Fibroblast of skin of right quadriceps (primary cell): ENCODE measurements around the gene CDK5R2.
A peak's percentile ranks its signal among the peaks of the same experiment; 100 is the strongest.
"Not testable (repeated sequence)": the region's sequence is repeated elsewhere in the genome, so short reads cannot be mapped to it uniquely, and the experiment has no call there.

Experiments used
- DNase-seq: peaks from one replicate; pipeline ENCODE4 v3.0.0-alpha.2; 2013

The CDK5R2 gene

DNA sequence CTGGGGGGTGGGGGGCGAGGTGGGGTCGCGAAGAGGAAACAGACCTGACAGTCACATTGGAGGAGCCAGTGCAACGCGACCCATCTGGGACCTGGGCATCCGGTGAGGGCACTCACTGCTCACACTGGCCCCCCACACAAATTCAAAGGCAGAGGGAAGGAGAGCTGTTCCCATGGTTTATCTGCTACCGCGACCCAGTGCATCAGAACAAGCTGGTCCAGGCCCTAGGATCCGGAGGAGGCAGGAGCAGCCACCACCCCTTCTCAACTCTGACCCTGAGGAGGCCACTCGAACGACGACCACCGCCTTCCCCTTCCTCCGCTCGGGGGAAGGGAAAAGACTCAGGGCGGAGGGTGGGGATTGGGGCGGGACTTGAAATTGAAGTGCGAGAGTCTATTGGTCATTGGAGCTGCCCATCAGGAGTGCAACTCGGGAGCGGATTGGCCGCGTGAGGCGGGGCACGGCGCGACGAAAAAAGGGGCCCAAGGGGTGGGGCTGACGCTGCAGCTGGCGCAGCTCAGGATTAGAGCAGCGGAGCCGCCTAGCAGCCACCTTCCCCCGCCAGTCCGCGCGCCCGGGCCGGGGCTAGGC, at the start of gene CDK5R2:
Gene CDK5R2 (plus strand): TSS at position 526 of the 591 bp plus-strand sequence. CDS start 155 bp downstream, outside the sequence.
- peak; percentile 77 for DNase-seq

- DNase-seq, result no peak
These were observed 48.7 kb upstream of the CDK5R2 start for GRCh38 chr2:218910741-218911140.

DNA sequence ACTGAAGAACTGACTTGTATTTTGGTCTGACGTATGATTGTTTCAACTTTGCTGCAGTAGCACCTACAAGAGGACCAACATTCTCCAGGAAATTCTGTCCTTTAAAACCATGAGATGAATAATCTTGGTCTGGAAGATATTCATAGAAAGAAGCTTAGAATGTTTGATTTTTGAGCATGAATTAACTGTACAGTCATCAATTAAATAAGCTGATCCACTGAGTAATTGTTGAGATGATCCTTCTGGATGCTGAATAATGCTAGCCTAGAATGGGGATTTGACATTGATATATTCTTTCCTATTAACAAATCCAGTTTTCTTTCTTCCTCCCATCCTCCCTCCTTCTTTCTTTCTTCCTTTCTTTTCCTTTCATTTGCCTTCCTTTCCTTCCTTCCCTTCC, 39.0 kb upstream of the CDK5R2 start:
- no peak for DNase-seq

DNA sequence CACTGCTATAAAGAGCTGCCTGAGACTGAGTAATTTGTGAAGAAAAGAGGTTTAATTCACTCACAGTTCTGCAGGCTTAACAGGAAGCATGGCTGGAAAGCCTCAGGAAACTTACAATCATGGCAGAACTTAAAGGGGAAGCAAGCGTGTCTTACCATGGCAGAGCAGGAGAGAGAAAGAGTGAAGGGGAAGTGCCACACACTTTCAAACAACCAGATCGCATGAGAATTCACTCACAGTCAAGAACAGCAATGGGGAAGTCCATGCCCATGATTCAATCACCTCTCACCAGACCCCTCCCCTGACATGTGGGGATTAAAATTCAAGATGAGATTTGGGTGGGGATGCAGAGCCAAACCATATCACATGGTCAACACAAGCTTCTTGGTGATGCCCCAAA, 34.7 kb upstream of the CDK5R2 start:
- DNase-seq, result no peak

DNA sequence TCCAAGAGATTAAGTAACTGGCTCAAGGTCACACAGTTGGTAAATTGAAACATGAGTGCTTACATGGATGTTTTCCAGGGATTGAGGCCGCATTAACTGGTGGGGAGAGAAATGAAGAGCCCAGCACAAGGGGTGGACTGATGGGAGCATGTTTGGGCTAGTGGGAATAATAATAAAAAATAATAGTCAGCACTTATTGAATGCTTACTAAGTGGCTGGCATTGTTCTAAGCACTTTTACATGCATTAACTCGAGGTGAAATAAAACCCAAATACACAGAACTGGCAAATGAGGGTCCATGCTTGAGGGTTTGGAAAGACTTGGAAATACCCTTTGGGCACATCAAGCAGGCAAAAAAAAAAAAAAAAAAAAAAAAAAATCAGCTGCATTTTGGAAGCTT, 34.0 kb upstream of the CDK5R2 start:
- no peak for DNase-seq

DNA sequence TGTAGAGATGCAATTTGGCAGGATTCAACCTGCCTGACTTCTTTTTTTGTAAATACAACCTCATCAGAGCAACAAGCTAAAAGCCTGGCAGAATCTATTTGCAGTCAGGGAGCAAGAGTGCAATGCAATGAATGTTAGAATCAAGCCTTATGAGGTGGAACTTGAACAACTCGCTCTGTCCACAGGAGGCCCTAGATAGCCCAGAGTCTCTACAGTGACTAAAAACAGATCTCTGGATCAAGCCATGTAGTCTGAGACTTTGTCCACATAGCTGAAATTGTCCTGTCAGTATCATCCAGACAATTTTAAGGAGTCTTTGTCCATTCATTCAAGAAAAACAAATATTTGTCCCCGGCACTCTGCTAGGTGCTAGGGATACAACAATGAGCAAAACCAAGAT, 32.0 kb upstream of the CDK5R2 start:
- no peak for DNase-seq

GRCh38 chr2:218927876-218928275, 31.6 kb upstream of the CDK5R2 start:
- no peak for DNase-seq

DNA sequence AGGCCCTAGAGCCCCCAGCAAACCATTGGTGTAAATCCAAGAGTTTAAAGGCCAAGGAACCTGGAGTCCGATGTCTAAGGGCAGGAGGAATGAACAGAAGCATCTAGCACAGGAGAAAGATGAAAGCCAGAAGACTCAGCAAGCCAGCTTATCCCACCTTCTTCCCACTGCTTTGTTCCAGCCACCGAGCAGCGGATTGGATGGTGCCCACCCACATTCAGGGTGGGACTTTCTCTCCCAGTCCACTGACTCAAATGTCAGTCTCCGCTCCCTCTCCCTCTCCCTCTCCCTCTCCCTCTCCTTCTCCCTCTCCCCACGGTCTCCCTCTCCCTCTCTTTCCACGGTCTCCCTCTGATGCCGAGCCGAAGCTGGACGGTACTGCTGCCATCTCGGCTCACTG, 29.0 kb upstream of the CDK5R2 start:
- DNase-seq, result not testable (repeated sequence)

DNA sequence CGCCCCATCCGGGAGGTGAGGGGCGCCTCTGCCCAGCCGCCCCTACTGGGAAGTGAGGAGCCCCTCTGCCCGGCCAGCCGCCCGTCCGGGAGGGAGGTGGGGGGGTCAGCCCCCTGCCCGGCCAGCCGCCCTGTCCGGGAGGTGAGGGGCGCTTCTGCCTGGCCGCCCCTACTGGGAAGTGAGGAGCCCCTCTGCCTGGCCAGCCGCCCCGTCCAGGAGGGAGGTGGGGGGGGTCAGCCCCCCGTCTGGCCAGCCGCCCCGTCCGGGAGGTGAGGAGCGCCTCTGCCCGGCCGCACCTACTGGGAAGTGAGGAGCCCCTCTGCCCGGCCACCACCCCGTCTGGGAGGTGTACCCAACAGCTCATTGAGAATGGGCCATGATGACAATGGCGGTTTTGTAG, 27.7 kb upstream of the CDK5R2 start:
- not testable (repeated sequence) for DNase-seq

DNA sequence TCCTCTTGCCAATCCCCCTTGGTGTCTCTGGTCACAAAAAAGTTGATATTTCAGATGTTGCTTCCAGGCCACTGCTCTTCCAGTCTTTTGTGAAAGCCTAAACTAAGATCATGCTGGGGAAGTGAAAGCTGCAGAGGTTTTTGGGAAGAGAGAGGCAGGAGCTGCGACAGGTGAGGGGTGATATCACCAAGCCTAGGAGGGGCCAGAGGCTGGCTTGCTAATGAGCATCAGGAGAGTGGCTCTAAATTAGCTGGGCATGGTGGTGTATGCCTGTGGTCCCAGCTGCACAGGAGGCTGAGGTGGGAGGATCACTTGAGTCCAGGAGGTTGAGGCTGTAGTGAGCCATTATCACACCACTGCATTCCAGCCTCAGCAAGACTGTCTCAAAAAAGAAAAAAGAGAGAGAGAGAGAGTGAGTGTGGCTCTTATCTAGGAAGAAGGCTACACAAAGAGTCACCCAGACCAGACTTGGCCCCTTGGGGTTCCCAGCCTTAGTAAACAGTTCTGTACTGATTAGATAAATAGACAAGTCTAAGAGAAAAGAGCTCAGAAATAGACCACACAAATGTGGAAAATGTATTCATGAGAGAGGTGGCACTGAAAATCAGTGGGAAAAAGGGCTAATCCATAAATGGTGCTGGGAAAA, 14.6 kb upstream of the CDK5R2 start:
- no peak for DNase-seq

DNA sequence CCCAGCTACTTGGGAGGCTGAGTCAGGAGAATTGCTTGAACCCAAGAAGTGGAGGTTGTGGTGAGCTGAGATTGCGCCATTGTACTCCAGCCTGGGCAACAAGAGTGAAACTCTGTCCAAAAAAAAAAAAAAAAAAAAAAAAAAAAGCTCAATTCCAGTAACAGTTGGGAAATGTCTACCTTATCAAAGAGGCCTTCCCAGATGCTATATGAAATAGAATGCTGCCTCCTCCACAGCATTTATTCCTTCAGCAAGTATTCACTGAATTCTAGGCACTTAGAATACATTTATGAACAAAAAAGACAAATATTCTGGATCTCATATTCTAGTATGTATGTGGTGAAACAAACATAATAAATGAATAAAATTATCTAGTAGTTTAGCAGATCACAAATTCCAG, 12.8 kb upstream of the CDK5R2 start:
- no peak for DNase-seq

DNA sequence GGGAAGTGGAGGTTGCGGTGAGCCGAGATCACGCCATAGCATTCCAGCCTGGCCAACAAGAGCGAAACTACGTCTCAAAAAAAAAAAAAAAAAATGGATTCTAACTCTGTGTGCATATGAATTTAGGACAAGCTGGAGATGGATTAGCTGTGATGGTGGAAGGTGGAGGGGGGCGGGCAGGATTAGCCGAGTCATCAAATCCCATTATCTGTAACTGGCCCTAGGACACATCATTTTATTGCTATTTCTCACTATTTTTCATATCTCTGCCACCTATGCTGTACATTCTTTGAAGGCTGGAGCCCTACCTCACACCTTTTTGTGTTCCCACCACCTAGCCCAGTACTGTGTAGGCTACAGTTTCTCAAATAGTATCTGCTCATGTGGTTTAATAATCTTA, 7.3 kb upstream of the CDK5R2 start:
- no peak for DNase-seq

DNA sequence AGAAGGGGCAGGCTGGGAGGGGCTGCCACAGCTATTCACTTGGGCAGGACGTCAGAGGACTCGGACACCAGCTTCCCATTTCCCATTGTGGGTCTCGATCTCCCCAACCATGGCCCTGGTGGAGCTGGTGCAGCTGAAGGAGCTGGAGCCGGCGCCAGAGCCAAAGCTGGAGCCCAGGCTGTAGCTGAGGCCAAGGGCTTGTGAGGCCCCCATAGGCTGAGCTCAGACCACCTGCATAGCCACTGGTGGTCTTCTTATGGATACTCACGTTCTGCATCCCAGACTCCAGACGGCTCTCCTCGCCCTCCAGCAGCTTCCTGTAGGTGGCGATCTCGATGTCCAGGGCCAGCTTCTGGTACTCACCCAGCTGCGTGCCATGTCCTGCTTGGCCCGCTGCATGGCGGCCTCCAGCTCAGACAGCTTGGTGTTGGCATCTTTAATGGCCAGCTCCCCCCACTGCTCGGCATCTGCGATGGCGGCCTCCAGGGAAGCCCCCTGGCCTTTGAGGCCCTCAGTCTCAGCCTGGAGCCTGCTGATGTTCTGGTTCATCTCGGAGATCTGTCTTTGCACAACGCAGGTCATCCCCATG, 6.0 kb upstream of the CDK5R2 start:
- DNase-seq, result no peak

DNA sequence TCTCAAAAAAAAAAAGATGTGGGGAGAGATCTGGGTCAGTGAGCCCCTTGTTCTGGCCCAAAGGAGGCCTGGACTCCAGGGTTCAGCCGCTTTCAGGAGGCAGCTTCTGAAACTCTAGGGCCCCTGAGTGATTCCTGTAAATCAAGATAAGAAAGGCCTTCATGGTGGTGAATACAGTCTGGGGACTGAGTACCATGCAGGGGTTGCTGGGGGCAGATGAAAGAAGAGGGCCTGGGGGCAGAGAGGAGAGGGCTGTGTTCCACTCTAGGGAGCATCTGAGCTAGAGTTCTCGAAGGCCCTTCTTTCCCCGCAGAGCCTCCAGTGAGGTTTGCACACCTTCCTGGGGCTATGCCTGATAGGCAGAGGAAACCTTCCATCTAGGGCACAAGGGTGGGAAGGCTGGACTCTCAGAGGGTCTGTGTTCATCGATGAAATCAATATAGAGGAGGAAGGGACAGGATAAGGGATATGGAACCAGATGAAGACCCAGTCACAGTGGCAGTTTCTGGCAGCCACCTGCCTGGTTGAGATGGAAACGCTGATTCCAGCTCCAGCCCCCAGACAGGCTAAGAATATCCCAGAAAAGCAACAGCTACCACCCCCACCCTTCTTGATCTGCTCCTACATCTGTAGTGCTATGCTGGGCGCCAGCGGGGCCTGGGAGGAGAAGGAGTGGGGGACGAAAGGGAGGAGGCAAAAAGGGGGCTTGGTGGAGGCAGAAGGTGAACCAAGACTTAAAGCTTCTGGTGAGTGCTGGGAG, 4.7 kb upstream of the CDK5R2 start:
- DNase-seq, result no peak

- no peak for DNase-seq
These were observed 3.4 kb upstream of the CDK5R2 start for GRCh38 chr2:218956039-218956438.

DNA sequence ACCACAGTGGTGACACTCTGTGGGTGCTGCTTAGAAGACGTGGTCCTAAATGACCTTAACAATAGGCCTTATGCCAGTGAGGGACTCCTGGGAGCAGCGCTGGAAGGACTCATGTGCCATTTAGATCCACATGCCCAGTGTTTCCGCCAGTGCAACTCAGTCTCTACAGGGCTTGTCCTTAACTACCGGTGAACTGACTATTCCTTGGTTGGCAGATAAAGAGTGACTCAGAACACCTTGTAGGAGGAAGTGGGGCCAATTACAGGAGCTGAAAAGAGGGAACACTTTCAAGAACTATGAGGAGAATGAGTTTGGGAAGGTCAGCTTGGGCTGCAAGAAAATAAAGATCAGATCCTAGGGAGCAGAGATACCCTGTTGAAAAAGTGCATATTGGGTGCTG, 1.8 kb upstream of the CDK5R2 start:
- no peak for DNase-seq

GRCh38 chr2:218958276-218958675, 1.2 kb upstream of the CDK5R2 start:
- no peak for DNase-seq

DNA sequence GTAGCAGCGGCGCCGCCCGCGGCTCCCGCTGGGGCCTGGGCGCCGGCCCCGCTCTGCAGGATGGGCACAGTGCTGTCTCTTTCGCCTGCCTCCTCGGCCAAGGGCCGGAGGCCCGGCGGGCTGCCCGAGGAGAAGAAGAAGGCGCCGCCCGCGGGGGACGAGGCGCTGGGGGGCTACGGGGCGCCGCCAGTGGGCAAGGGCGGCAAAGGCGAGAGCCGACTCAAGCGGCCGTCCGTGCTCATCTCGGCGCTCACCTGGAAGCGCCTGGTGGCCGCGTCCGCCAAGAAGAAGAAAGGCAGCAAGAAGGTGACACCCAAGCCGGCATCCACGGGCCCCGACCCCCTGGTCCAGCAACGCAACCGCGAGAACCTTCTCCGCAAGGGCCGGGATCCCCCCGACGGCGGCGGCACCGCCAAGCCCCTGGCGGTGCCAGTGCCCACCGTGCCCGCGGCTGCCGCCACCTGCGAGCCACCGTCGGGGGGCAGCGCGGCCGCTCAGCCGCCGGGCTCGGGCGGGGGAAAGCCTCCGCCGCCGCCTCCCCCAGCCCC, 369 bp downstream of the CDK5R2 start:
- no peak for DNase-seq

- no peak for DNase-seq
These were observed 1.1 kb downstream of the CDK5R2 start for GRCh38 chr2:218960309-218961165.

DNA sequence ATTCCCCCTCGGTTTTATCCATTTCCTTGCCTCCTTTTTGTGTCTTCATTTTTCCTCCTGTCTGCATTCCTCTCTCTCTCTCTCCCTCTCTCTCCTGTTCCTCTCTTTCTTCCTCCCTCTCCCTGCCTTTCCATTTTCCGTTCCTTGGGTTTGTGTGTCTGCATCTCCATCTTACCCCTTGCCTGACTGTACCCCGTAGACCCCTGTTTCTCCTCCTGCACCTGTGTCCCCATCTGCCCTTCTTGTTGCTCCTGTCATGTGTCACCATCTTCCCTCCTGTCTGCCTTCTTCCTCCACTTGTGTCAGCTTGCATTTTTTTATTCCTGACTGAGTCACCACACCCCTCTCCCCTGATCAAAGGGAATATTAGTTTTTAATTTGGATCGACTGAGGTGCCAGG, 1.8 kb downstream of the CDK5R2 start:
- no peak for DNase-seq

DNA sequence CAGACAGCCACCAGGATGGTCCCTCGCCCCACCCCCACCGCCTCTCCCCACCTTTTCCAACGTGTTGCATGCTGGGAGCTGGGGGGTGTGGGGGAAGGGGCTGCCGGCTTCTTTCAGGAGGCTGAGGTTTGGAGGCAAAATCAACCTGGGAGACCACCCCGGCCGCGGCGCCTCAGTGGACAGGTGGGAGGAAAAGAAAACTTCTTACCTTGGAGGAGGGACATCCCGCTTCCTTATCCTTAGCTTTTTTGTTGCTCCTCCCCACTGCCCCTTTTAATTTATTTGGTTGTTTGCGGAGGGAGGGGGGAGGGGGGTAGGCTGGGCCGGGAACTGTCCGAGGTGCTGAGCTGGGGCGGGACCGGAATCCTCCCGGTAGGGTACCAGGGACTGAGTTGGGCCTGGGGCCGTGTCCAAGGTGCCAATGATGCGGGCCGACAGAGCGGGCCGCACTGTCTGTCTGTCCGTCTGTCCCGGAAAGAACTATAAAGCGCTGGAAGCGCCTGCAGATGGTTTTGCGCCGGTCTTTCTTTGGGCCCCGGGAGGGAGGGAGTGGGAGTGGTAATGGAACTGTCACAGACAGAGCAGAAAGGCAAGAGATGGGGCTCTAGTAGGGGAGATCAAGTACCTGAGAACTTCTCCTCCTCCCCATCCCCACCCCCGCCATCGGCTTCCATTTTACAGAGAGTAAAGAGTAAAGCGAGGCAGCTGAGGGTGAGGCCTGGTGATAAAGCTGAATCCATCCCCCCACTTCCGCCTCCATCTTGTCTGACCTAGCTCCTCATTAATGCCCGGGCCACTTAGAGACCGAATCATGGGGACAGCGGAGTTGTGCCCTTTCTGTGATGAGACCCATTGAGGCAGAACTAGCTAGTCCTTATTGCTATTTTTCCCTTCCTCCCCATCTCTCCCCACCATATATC, 2.4 kb downstream of the CDK5R2 start:
- no peak for DNase-seq
